H1 (cell line): Measurements from ENCODE around the gene SP7. TPM values are rescaled to one million over a fixed set of nuclear protein-coding genes. Genes with fewer than 3 reads are reported as not detected.

Source experiments
- CTCF ChIA-PET: fragments of 300-600 bp; sonication (Branson Sonifier 250); formaldehyde crosslinking; loops from one replicate; lab custom pipeline; 2021; ENCODE audit not compliant: partially characterized antibody; lab: Charles Lee
- POLR2A ChIA-PET: fragments of 300-600 bp; sonication (Branson Sonifier 250); formaldehyde crosslinking; loops from one replicate; lab custom pipeline; 2021; ENCODE audit warnings: inconsistent platforms; ENCODE audit not compliant: partially characterized antibody; lab: Charles Lee
- DNase-seq, 2 experiments: peaks; one replicate each; pipeline versions ENCODE4 v3.0.0 to v3.0.0-alpha.2; 2010 to 2022; ENCODE audit warnings: low spot score in 2 of 2, low read depth in 1 of 2, mixed read lengths in 1 of 2
- FAIRE-seq: peaks from 2 replicates; lab custom pipeline; 2011; peaks lifted over from hg19 to GRCh38; lab: Jason Lieb, UNC
- H2AFZ ChIP-seq: 2 replicates; pipeline ENCODE4 v1.8.1; 2012; ENCODE audit warnings: low read length, inconsistent platforms
- H2AK5ac ChIP-seq: 2 replicates; pipeline ENCODE4 v1.6.1; 2013; ENCODE audit warnings: low read depth, low read length
- H2BK120ac ChIP-seq: replicated peaks from 2 replicates; pipeline ENCODE3; 2013; ENCODE audit warnings: low read depth, low read length, inconsistent platforms
- H2BK12ac ChIP-seq: 2 replicates; pipeline ENCODE4 v1.6.1; 2013; ENCODE audit warnings: low read depth, low read length
- H2BK15ac ChIP-seq: 2 replicates; pipeline ENCODE4 v1.6.1; 2013; ENCODE audit warnings: low read length
- H2BK20ac ChIP-seq: 2 replicates; pipeline ENCODE4 v1.6.1; 2013; ENCODE audit warnings: low read length
- H2BK5ac ChIP-seq: 2 replicates; pipeline ENCODE4 v1.6.1; 2013; ENCODE audit warnings: low read depth, low read length
- H3K14ac ChIP-seq: 2 replicates; pipeline ENCODE4 v1.6.1; 2013; ENCODE audit warnings: inconsistent platforms; ENCODE audit not compliant: insufficient read length
- H3K18ac ChIP-seq: 2 replicates; pipeline ENCODE4 v1.6.1; 2013; ENCODE audit warnings: low read length; ENCODE audit errors: extremely low read depth
- H3K23ac ChIP-seq: 2 replicates; pipeline ENCODE4 v1.6.1; 2013; ENCODE audit warnings: inconsistent platforms; ENCODE audit not compliant: insufficient read length
- H3K23me2 ChIP-seq: 2 replicates; pipeline ENCODE4 v1.6.1; 2013; ENCODE audit warnings: low read depth, low read length
- H3K27ac ChIP-seq: 2 replicates; pipeline ENCODE4 v1.6.1; 2011; ENCODE audit warnings: low read depth, low read length, inconsistent platforms
- H3K27me3 ChIP-seq, 4 experiments: replicated peaks in 1 of 4; 1 replicate in 1 of 4; 2 replicates in 3 of 4; pipeline versions ENCODE4 v1.6.1 to v1.8.1; 2011 to 2013; ENCODE audit warnings: low read length in 3 of 4, mild to moderate bottlenecking in 3 of 4, inconsistent platforms in 2 of 4, mixed read lengths in 2 of 4, moderate library complexity in 1 of 4; ENCODE audit not compliant: control insufficient read depth in 3 of 4, insufficient read depth in 3 of 4; ENCODE audit errors: extremely low read depth in 1 of 4
- H3K36me3 ChIP-seq, 4 experiments: 2 replicates each; pipeline versions ENCODE4 v1.6.1 to v1.8.1; 2011 to 2013; ENCODE audit warnings: mild to moderate bottlenecking in 4 of 4, low read length in 3 of 4, moderate library complexity in 2 of 4, control low read depth in 1 of 4, inconsistent platforms in 1 of 4; ENCODE audit not compliant: insufficient read depth in 4 of 4, control insufficient read depth in 2 of 4
- H3K4ac ChIP-seq: replicated peaks from 2 replicates; pipeline ENCODE3; 2013; ENCODE audit warnings: low read length, low read depth, mixed read lengths, inconsistent platforms; ENCODE audit not compliant: insufficient read length
- H3K4me1 ChIP-seq, 4 experiments: replicated peaks in 1 of 4; 1 replicate in 1 of 4; 2 replicates in 3 of 4; pipeline versions ENCODE4 v1.6.1 to v1.8.1; 2011 to 2013; ENCODE audit warnings: low read length in 3 of 4, inconsistent platforms in 2 of 4, mixed read lengths in 1 of 4; ENCODE audit not compliant: insufficient read depth in 4 of 4, control insufficient read depth in 3 of 4
- H3K4me2 ChIP-seq, 2 experiments: 2 replicates each; pipeline versions ENCODE4 v1.6.1 to v1.8.1; 2011 to 2013; ENCODE audit warnings: low read depth in 2 of 2, low read length in 2 of 2, control low read depth in 1 of 2, inconsistent platforms in 1 of 2, mild to moderate bottlenecking in 1 of 2; ENCODE audit not compliant: insufficient read depth in 1 of 2
- H3K4me3 ChIP-seq, 4 experiments: fragments of 200-600, 300-600 bp in 1 of 4; sonication (generic), shearing (Covaris generic), sonication (Bioruptor Twin) in 1 of 4; 2 replicates each; pipeline versions ENCODE4 v1.5.1 to v1.8.1; 2011 to 2016; ENCODE audit warnings: low read length in 4 of 4, low read depth in 3 of 4, control low read depth in 2 of 4, inconsistent platforms in 2 of 4, mild to moderate bottlenecking in 2 of 4, mixed read lengths in 1 of 4, moderate library complexity in 1 of 4; ENCODE audit not compliant: insufficient read depth in 2 of 4; ENCODE audit errors: extremely low read depth in 1 of 4
- H3K56ac ChIP-seq: replicated peaks from 2 replicates; pipeline ENCODE3; 2013; ENCODE audit warnings: low read depth, mild to moderate bottlenecking, mixed read lengths, low read length, inconsistent platforms; ENCODE audit not compliant: insufficient read length
- H3K79me1 ChIP-seq: 2 replicates; pipeline ENCODE4 v1.6.1; 2013; ENCODE audit warnings: low read depth, low read length, control low read depth
- H3K79me2 ChIP-seq, 2 experiments: 2 replicates each; pipeline versions ENCODE4 v1.6.1 to v1.8.1; 2012 to 2013; ENCODE audit warnings: low read length in 2 of 2, mild to moderate bottlenecking in 2 of 2, inconsistent platforms in 1 of 2; ENCODE audit not compliant: insufficient read depth in 2 of 2, control insufficient read depth in 1 of 2
- H3K9ac ChIP-seq, 4 experiments: replicated peaks in 1 of 4; 1 replicate in 1 of 4; 2 replicates in 3 of 4; pipeline versions ENCODE4 v1.6.1 to v1.8.1; 2011 to 2013; ENCODE audit warnings: low read depth in 3 of 4, low read length in 3 of 4, control low read depth in 2 of 4, mild to moderate bottlenecking in 2 of 4, moderate library complexity in 2 of 4, inconsistent platforms in 1 of 4; ENCODE audit errors: extremely low read depth in 1 of 4
- H3K9me3 ChIP-seq, 2 experiments: 2 replicates each; pipeline versions ENCODE4 v1.6.1 to v1.8.1; 2012 to 2013; ENCODE audit warnings: mild to moderate bottlenecking in 2 of 2, moderate library complexity in 2 of 2, control low read depth in 1 of 2, inconsistent platforms in 1 of 2, low read depth in 1 of 2, low read length in 1 of 2, mixed read lengths in 1 of 2; ENCODE audit not compliant: insufficient read depth in 2 of 2
- H4K20me1 ChIP-seq, 2 experiments: replicated peaks in 1 of 2; 2 replicates each; pipeline versions ENCODE3 to v1.8.1; 2011 to 2013; ENCODE audit warnings: inconsistent platforms in 2 of 2, low read length in 2 of 2, mild to moderate bottlenecking in 1 of 2; ENCODE audit not compliant: insufficient read depth in 2 of 2, control insufficient read depth in 1 of 2
- H4K5ac ChIP-seq: 2 replicates; pipeline ENCODE4 v1.6.1; 2013; ENCODE audit warnings: low read length, low read depth, mixed read lengths, inconsistent platforms; ENCODE audit not compliant: insufficient read length
- H4K8ac ChIP-seq: 2 replicates; pipeline ENCODE4 v1.8.0; 2013; ENCODE audit warnings: mild to moderate bottlenecking, moderate library complexity, low read length, inconsistent platforms; ENCODE audit not compliant: insufficient read depth; ENCODE audit errors: extremely low read depth
- H4K91ac ChIP-seq: replicated peaks from 2 replicates; pipeline ENCODE3; 2013; ENCODE audit warnings: low read length, mixed read lengths, inconsistent platforms; ENCODE audit not compliant: insufficient read length
- ASH2L ChIP-seq: fragments of 200-600, 300-600 bp; sonication (generic); IDR thresholded peaks from one replicate; pipeline ENCODE4 v1.7.1; 2017; ENCODE audit warnings: low read length
- CBX8 ChIP-seq: fragments of 300-800, 300-1000 bp; sonication (generic); IDR thresholded peaks from 2 replicates; pipeline ENCODE4 v1.7.1; 2016; ENCODE audit warnings: low read depth, low read length, borderline replicate concordance
- CHD2 ChIP-seq: IDR thresholded peaks from 2 replicates; pipeline ENCODE4 v1.6.1; 2012; ENCODE audit warnings: low read length, improper control_type of control experiment
- CTBP2 ChIP-seq: IDR thresholded peaks from 2 replicates; pipeline ENCODE4 v1.7.0; 2011; ENCODE audit warnings: borderline replicate concordance, mild to moderate bottlenecking, moderate library complexity, mixed read lengths, low read length; ENCODE audit not compliant: insufficient read depth, insufficient read length
- EP300 ChIP-seq, 2 experiments: IDR thresholded peaks; 1 replicate in 1 of 2; 2 replicates in 1 of 2; pipeline ENCODE4 v1.6.1; 2011 to 2012; ENCODE audit warnings: low read depth in 2 of 2, low read length in 2 of 2, mild to moderate bottlenecking in 2 of 2, borderline replicate concordance in 1 of 2, inconsistent platforms in 1 of 2, moderate library complexity in 1 of 2
- GABPA ChIP-seq: IDR thresholded peaks from 2 replicates; pipeline ENCODE4 v1.6.1; 2011; ENCODE audit warnings: mild to moderate bottlenecking, low read length, moderate library complexity, borderline replicate concordance; ENCODE audit not compliant: insufficient read depth
- JUND ChIP-seq: IDR thresholded peaks from 2 replicates; pipeline ENCODE4 v1.6.1; 2011; ENCODE audit warnings: mild to moderate bottlenecking, improper control_type of control experiment, low read length
- KDM4A ChIP-seq: IDR thresholded peaks from one replicate; pipeline ENCODE4 v1.7.1; 2012; ENCODE audit warnings: low read depth, mild to moderate bottlenecking, moderate library complexity, low read length, inconsistent platforms; ENCODE audit not compliant: severe bottlenecking
- PHF8 ChIP-seq: fragments of 200-600 bp; sonication (generic); conservative IDR thresholded peaks from 2 replicates; pipeline ENCODE4 v1.7.1; 2012; ENCODE audit warnings: low read depth, mild to moderate bottlenecking, inconsistent platforms, low read length, moderate library complexity
- POLR2A ChIP-seq, 2 experiments: IDR thresholded peaks; 1 replicate in 1 of 2; 2 replicates in 1 of 2; pipeline ENCODE4 v1.6.1; 2011; ENCODE audit warnings: low read depth in 2 of 2, low read length in 2 of 2, mild to moderate bottlenecking in 2 of 2; ENCODE audit errors: control extremely low read depth in 1 of 2
- POU5F1 ChIP-seq: IDR thresholded peaks from 2 replicates; pipeline ENCODE4 v1.6.1; 2011; ENCODE audit warnings: low read depth, mild to moderate bottlenecking, low read length, moderate library complexity
- SUZ12 ChIP-seq: fragments of 200-600 bp; sonication (generic); IDR thresholded peaks from 2 replicates; pipeline ENCODE4 v1.6.1; 2012; ENCODE audit warnings: mild to moderate bottlenecking, inconsistent platforms, low read length, moderate library complexity, mixed read lengths
- polyA plus RNA-seq, 7 experiments: library from polyadenylated mRNA; depleted of rRNA in 3 of 7; stranded (reverse) in 5 of 7; unstranded in 2 of 7; fragments of >200 nt in 5 of 7; fragments of 200-250 nt in 2 of 7; gene quantifications; 1 replicate in 5 of 7; 2 replicates in 1 of 7; 4 replicates in 1 of 7; pipeline versions ENCODE4 v1.2.1 to v1.2.3, GENCODE V29; 2011 to 2013; ENCODE audit warnings: missing spikeins in 2 of 7, mixed read lengths in 2 of 7
- total RNA-seq: library from RNA; stranded (reverse); fragmentation: NEBNext Ultra II Directional; extraction: Animal tissue kit (Norgen Biotek cat#: 25700); gene quantifications from 2 replicates; pipeline ENCODE4 v1.2.1, GENCODE V29; 2021

SP7 gene
- total and polyA plus RNA-seq, 2 of the 8 experiments (the other 6 are each of a cell fraction or from before 2014, with no cell fraction given) = 0.12 to 0.13 TPM

GRCh38 chr12:53292426-53292825, 43.7 kb downstream of the SP7 start:
- no peak overlapping the region for H2BK12ac ChIP-seq
- H3K14ac ChIP-seq = no peak overlapping the region
- no peak overlapping the region for H4K5ac ChIP-seq
- no peak overlapping the region for H2BK5ac ChIP-seq
- no peak overlapping the region for H2AFZ ChIP-seq
- POLR2A ChIA-PET = interaction anchor here (0.7 to 6.7 kb wide), 10 partner anchors 10 to 208 kb away, joined by 3 to 76 read pairs (median 5); partner anchors contain the start of gene TARBP2
- no peak overlapping the region for H3K23ac ChIP-seq
- FAIRE-seq (no peak), DNase-seq (no peak)
- H2BK15ac ChIP-seq = no peak overlapping the region
- peaks cover 5 to 15% of the 10 kb centered on the region in 2 experiments; a peak in 3 of 4 replicates for H3K79me2 ChIP-seq
- H3K23me2 ChIP-seq = peaks cover 4% of the 10 kb centered on the region
- H4K91ac ChIP-seq = no peak overlapping the region
- H2AK5ac ChIP-seq = no peak overlapping the region
- H3K9me3 ChIP-seq = no peaks in the 10 kb centered on the region
- no peak overlapping the region for H3K4me3 ChIP-seq
- H3K4ac ChIP-seq = no peak overlapping the region
- peaks cover 19 to 39% (median 34%) of the 10 kb centered on the region in 4 experiments for H3K36me3 ChIP-seq
- no peak overlapping the region for H3K9ac ChIP-seq
- H4K20me1 ChIP-seq = peaks cover 3 to 5% of the 10 kb centered on the region in 2 experiments
- peaks cover 0 to 2% (median under 1%) of the 10 kb centered on the region in 4 experiments; a peak in 3 of 7 replicates for H3K4me1 ChIP-seq
- CTCF ChIA-PET = interaction anchor here (0.9 to 28.3 kb wide), 8 partner anchors 10 to 133 kb away, joined by 3 to 573 read pairs (median 6); partner anchors contain the start of genes AAAS, ESPL1 and ITGB7
- H2BK120ac ChIP-seq = no peak overlapping the region
- TF ChIP-seq POU5F1 (no peak), EP300 (IDR thresholded peaks at IDR 0.05; ENCODE audit: borderline replicate concordance in 1 of 2, low read depth in 2 of 2, low read length in 2 of 2) (no peak), POLR2A (IDR thresholded peaks at IDR 0.05; ENCODE audit: control extremely low read depth in 1 of 2, low read depth in 2 of 2, low read length in 2 of 2) (no peak), CBX8 (no peak), SUZ12 (no peak), ASH2L (no peak), PHF8 (no peak), KDM4A (no peak), CTBP2 (no peak), GABPA (no peak), CHD2 (no peak), JUND (no peak)
- H3K4me2 ChIP-seq = no peak overlapping the region
- H3K18ac ChIP-seq = no peak overlapping the region
- H3K27ac ChIP-seq = no peak overlapping the region
- no peaks in the 10 kb centered on the region for H3K27me3 ChIP-seq
- no peak overlapping the region for H3K56ac ChIP-seq
- H4K8ac ChIP-seq = no peak overlapping the region
- H2BK20ac ChIP-seq = no peak overlapping the region
- no peaks in the 10 kb centered on the region for H3K79me1 ChIP-seq
